A673 (cell line): ENCODE measurements around the gene CUTA. TPM values are rescaled to one million over a fixed set of nuclear protein-coding genes. Genes with fewer than 3 reads are reported as not detected.

Source experiments
- BruUV-seq: library from RNA; stranded (reverse); fragments of 400-500 nt; replicated peaks from 2 replicates; lab custom pipeline; 2021; lab: Mats Ljungman, UMichigan
- CTCF ChIA-PET: fragments of 300-600 bp; sonication (Branson Sonifier 250); formaldehyde crosslinking; loops from one replicate; lab custom pipeline; 2022; ENCODE audit warnings: antibody characterized with exemption; lab: Charles Lee
- POLR2A ChIA-PET: fragments of 300-600 bp; sonication (Branson Sonifier 250); formaldehyde crosslinking; loops from one replicate; lab custom pipeline; 2022; ENCODE audit warnings: antibody characterized with exemption; ENCODE audit not compliant: low non-redundant PET; lab: Charles Lee
- DNase-seq: peaks from one replicate; pipeline ENCODE4 v3.0.0-alpha.2; 2015; ENCODE audit warnings: low spot score
- H3K27ac ChIP-seq: fragments of 200-600 bp; sonication (generic); 2 replicates; pipeline ENCODE4 v1.5.1; 2016; ENCODE audit warnings: mixed run types, low read depth, mild to moderate bottlenecking, mixed read lengths, antibody characterized with exemption, low read length; ENCODE audit not compliant: poor library complexity, severe bottlenecking
- H3K27me3 ChIP-seq: fragments of 200-600 bp; sonication (generic); replicated peaks from 2 replicates; pipeline ENCODE4 v1.6.1; 2017; ENCODE audit warnings: mixed run types, low read depth, mild to moderate bottlenecking, mixed read lengths, antibody characterized with exemption, low read length; ENCODE audit not compliant: insufficient read depth, poor library complexity
- H3K36me3 ChIP-seq: fragments of 200-600 bp; sonication (generic); 2 replicates; pipeline ENCODE4 v1.6.1; 2016; ENCODE audit warnings: mixed run types, mild to moderate bottlenecking, mixed read lengths, antibody characterized with exemption, low read length; ENCODE audit not compliant: insufficient read depth, poor library complexity, severe bottlenecking
- H3K4me1 ChIP-seq: fragments of 200-600 bp; sonication (generic); 2 replicates; pipeline ENCODE4 v1.6.1; 2017; ENCODE audit warnings: mixed run types, mild to moderate bottlenecking, mixed read lengths, antibody characterized with exemption, low read length; ENCODE audit not compliant: insufficient read depth, poor library complexity, severe bottlenecking
- H3K4me3 ChIP-seq: fragments of 200-600 bp; sonication (generic); 2 replicates; pipeline ENCODE4 v1.5.1; 2016; ENCODE audit warnings: low read depth, mixed run types, mild to moderate bottlenecking, mixed read lengths, low read length; ENCODE audit not compliant: poor library complexity, severe bottlenecking
- H3K9me3 ChIP-seq: fragments of 200-600 bp; sonication (generic); 2 replicates; pipeline ENCODE4 v1.6.1; 2016; ENCODE audit warnings: mixed run types, low read depth, mild to moderate bottlenecking, mixed read lengths, antibody characterized with exemption, low read length; ENCODE audit not compliant: poor library complexity, severe bottlenecking
- EZH2 ChIP-seq: fragments of 200-600 bp; sonication (generic); IDR thresholded peaks from 2 replicates; pipeline ENCODE4 v1.6.1; 2017; ENCODE audit warnings: borderline replicate concordance, low read depth, mild to moderate bottlenecking, mixed read lengths, antibody characterized with exemption, low read length; ENCODE audit not compliant: poor library complexity, severe bottlenecking
- intact Hi-C: fragments of 100-400 bp; cut with micrococcal nuclease; formaldehyde crosslinking; loops from one replicate; pipeline ENCODE4 v1.10.0; 2022; ENCODE audit not compliant: unreplicated experiment
- total RNA-seq: library from RNA; stranded (reverse); gene quantifications from 2 replicates; pipeline ENCODE4 v1.2.3, GENCODE V29; 2021
- TF ChIP-seq, protein P1 (sequence below): fragments of 300-800, 200-600 bp; sonication (generic); conservative IDR thresholded peaks from 2 replicates; pipeline ENCODE4 v1.5.1; 2017; ENCODE audit warnings: low read depth, mild to moderate bottlenecking, antibody characterized with exemption, low read length, moderate library complexity, mixed read lengths

Gene CUTA
- total RNA-seq, 1 experiment from 2014 or later = 221 TPM

GRCh38 chr6:33433001-33433543, 15.2 kb upstream of the CUTA start:
- intact Hi-C loops = no loop called here
- CTCF ChIA-PET = no interaction called here
- peaks cover 53% of the 10 kb centered on the region for H3K4me1 ChIP-seq
- H3K9me3 ChIP-seq = no peaks in the 10 kb centered on the region
- H3K4me3 ChIP-seq = no peak overlapping the region
- POLR2A ChIA-PET = interaction anchor here (0.6 kb wide), 1 partner anchor 138 kb away, joined by 3 read pairs; no protein-coding TSS in a partner anchor
- BruUV-seq = no TSS peak
- DNase-seq = no peak
- H3K27me3 ChIP-seq = no peaks in the 10 kb centered on the region
- no peak for TF ChIP-seq EZH2
- TF ChIP-seq, protein P1, sequence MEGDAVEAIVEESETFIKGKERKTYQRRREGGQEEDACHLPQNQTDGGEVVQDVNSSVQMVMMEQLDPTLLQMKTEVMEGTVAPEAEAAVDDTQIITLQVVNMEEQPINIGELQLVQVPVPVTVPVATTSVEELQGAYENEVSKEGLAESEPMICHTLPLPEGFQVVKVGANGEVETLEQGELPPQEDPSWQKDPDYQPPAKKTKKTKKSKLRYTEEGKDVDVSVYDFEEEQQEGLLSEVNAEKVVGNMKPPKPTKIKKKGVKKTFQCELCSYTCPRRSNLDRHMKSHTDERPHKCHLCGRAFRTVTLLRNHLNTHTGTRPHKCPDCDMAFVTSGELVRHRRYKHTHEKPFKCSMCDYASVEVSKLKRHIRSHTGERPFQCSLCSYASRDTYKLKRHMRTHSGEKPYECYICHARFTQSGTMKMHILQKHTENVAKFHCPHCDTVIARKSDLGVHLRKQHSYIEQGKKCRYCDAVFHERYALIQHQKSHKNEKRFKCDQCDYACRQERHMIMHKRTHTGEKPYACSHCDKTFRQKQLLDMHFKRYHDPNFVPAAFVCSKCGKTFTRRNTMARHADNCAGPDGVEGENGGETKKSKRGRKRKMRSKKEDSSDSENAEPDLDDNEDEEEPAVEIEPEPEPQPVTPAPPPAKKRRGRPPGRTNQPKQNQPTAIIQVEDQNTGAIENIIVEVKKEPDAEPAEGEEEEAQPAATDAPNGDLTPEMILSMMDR = no peak
- H3K27ac ChIP-seq = peak overlapping the region; percentile 75
- H3K36me3 ChIP-seq = peaks cover 32% of the 10 kb centered on the region

- Histone ChIP-seq H3K27ac (peak overlapping the region; percentile 75), H3K9me3 (no peaks in the 10 kb centered on the region), H3K4me1 (peaks cover 53% of the 10 kb centered on the region), H3K27me3 (no peaks in the 10 kb centered on the region), H3K4me3 (peak overlapping the region; percentile 31), H3K36me3 (peaks cover 29% of the 10 kb centered on the region)
- TF ChIP-seq EZH2 = no peak
- TF ChIP-seq, protein P1 = no peak
- intact Hi-C loops = no loop called here
- POLR2A ChIA-PET = no interaction called here
- BruUV-seq = no TSS peak
- CTCF ChIA-PET = interaction anchor here (0.9 kb wide), 1 partner anchor 22 kb away, joined by 3 read pairs; the partner anchor contains the start of gene ZBTB9
- DNase-seq = no peak
Observed at GRCh38 chr6:33432546-33432945, 14.6 kb upstream of the CUTA start.

DNA sequence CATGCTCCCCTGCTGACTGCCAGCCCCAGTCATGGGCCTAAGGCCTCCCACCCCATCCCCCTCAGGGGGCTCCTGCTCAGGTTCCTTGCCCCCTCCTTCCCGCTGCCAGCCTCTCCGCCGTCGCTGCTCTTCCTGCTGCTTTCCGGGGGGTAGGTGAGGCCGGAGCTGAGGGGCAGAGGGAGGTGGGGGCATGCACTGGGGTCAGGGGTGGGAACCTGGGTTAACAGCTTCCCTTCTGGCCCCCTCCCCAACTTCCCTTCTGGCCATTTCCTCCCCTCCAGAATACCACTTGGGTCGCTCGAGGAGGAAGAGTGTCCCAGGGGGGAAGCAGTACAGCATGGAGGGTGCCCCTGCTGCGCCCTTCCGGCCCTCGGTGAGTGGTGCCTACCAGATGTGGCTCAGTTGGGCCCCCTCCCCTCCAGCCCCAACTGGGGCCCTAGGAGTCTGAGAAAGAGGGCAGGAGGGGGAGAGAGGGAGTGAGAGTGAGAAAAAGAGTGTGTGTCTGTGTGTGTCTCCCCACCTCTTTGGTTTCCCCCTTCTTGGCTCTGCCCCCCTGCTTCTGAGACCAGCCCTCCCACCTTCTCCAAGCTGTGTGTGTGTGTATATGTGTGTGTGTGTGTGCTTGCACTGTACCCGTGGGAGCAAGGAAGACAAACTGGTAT, 14.1 kb upstream of the CUTA start:
- CTCF ChIA-PET = interaction anchor here (0.9 kb wide), 1 partner anchor 22 kb away, joined by 3 read pairs; the partner anchor contains the start of gene ZBTB9
- peak overlapping the region; percentile 75 for H3K27ac ChIP-seq
- DNase-seq = peak; percentile 67
- no TSS peak for BruUV-seq
- H3K4me1 ChIP-seq = peaks cover 58% of the 10 kb centered on the region
- no peaks in the 10 kb centered on the region for H3K9me3 ChIP-seq
- H3K27me3 ChIP-seq = no peaks in the 10 kb centered on the region
- H3K4me3 ChIP-seq = peak overlapping the region; percentile 31
- intact Hi-C loops = no loop called here
- TF ChIP-seq, protein P1 = no peak
- no peak for TF ChIP-seq EZH2
- POLR2A ChIA-PET = no interaction called here
- peaks cover 23% of the 10 kb centered on the region for H3K36me3 ChIP-seq
